Retina (tissue), 1 donor: ENCODE results near the gene IPPK.
"Not testable (repeated sequence)": the region's sequence is repeated elsewhere in the genome, so short reads cannot be mapped to it uniquely, and the experiment has no call there.

Experiments
- DNase-seq: peaks from one replicate; pipeline ENCODE4 v3.0.0-alpha.2; 2016

The IPPK gene

GRCh38 chr9:92612816-92613215 lies 57.1 kb downstream of the IPPK start:
- DNase-seq, result no peak

DNA sequence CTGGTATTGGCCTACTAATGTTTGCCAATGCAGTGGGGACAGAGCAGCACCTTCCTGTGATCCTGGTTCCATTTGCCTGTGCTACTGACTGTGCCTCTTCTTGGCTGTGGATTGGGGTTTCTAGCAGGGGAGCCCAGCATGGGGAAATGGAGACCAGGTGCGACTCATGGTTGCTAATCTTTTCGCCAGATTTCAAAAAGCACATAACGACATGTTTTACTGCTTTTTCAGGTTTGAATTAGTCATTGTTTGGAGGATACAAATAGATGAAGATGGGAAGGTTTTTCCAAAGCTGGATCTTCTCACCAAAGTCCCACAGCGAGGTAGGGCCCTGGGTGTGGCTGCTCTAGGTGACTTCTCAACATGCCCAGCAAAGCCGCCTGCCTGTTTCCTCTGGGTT lies 57.6 kb downstream of the IPPK start:
- DNase-seq, result no peak

DNA sequence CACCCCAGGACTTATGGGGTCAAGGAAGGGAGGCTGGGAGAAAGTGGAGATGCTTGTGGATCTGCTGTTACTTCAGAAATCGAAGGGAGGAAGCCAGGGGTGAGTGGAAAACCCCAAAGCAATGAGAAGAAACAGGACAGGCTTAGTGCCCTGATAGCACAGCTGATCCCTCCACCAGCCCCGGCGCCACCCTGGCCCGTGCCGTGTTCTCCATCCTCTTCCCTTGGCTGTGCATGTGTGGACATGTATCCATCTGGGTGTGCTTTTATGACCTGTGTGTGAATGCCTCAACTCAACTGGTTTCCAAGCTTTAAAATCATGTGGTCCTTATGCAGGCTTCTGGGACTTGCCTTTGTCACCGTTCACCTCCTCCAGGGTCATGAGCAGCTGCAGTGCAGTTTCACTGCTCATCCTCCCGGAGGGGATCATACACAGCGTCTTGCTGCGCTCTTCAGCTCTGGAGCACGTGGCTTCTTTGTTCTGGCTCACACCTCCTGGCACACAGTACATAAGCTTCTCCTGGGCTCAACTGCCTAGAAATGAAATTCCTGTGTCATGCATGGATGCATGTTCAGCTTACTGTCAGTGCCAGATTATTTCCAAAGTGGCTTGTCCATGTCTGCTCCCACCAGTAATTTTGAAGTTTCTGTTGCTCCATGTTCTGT lies 58.2 kb downstream of the IPPK start:
- DNase-seq, result no peak

GRCh38 chr9:92610470-92611420 lies 59.2 kb downstream of the IPPK start:
- no peak for DNase-seq

DNA sequence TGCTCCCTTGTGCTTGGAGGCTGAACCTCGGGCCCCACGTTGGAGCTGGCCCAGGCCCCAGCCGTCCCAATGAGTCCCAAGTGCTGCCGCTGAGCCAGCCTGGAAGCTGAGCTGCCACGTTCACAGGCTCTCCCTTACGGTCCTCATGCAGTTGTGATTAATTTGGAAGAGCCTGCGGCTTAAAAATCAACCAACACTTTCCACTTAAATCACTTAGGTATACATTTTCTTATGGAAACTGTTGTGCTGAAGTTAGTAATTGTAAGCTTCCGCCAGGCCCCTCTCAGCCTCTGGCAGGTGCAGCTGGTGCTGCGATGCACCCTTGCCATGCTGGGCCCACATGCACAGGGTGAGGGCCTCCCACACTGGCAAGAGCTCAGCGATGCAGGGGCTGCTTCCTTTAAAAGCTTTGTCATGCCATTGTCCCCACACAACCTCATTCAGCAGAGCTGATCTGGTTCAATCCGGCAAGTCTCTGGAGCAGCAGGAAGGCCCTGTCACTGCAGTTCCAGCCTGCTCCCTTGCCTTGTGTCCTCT lies 61.0 kb downstream of the IPPK start:
- DNase-seq, result no peak

- no peak for DNase-seq
Measured at GRCh38 chr9:92608241-92608908, 61.6 kb downstream of the IPPK start.

DNA sequence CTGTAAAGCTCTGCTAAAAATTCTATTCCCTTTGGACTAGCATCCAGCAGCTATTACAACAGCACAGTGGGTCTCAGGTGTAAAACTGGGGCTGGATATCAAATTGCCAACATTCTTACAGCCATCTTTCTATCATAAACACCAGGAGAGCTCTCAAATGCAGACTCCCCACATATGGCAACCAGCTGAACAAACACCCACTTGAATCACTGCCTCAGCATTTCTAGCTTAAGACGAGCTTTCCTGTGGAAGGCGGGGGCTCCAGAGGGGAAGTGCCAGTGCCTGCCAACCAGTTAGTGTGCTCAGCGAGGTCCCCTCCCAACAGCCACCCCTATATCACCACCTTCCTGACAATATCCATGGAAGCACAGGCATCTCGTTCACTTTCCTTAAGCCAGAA lies 62.2 kb downstream of the IPPK start:
- no peak for DNase-seq

DNA sequence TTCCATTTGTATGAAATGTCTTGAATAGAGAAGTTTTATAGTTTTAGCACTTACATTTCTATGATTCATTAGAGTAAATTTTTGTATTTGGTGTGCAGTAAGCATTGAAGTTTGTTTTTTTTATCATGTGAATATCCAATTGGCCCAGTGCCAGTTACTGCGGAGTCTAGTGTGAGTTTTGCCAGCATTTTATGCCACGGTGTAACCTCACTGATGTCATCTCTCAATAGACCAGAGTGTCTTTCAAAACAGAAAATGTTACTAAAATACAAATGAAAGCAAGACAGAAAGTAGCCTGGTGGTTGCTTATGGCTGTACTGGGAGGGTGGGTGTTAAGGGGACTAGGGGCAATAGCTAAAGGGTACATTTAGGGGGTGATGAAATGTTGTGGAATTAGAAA lies 62.8 kb downstream of the IPPK start:
- no peak for DNase-seq

DNA sequence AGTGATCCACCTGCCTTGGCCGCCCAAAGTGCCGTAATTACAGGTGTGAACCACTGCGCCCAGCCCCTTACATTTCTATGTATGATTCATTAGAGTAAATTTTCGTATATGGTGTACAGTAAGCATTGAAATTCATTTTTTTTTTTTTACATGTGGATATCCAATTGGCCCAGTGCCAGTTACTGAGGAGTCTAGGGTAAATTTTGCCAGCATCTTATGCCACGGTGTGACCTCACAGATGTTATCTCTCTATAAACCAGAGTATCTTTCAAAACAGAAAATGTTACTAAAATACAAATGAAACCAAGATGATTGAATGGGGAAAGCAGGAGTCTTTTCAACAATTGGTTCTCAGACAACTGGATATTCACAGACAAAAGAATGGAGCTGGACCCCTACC lies 64.7 kb downstream of the IPPK start:
- no peak for DNase-seq

DNA sequence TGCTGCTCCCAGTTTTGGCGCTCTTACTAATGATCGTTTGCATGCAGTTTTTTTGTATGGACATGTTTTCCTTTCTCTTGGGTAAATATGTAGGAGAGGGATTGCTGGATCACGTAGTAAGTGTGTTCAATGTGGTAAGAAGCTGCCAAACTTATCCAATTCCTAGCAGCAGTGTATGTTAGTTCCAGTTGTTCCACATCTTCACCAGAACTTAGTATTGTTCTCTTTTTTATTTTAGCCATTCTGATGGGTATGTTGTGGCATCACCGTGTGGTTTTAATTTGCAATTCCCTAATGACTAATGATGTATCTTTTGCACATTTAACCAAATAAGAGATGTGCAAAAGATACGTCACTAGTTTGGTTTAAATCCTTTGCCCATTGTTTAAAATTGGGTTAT lies 65.9 kb downstream of the IPPK start:
- DNase-seq, result no peak

DNA sequence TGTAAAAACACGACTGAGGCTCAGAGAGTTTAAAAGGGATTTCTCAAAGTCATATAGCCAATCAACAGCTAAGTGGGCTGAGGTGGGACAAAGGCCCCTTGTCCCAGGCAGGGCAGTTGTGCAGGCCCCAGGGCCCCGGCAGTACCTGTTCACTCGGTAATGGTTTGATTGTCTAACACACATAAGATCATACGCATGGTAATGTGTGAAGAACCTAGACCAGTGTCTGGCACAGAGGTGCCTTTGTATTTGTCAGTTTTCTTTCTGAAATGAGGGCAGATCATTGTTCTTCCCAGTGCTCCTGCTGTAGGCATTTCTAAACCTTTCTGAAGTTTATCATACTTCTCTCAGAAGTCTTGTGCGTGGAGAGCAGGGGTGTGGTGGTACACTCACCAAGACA lies 66.8 kb downstream of the IPPK start:
- DNase-seq, result no peak

DNA sequence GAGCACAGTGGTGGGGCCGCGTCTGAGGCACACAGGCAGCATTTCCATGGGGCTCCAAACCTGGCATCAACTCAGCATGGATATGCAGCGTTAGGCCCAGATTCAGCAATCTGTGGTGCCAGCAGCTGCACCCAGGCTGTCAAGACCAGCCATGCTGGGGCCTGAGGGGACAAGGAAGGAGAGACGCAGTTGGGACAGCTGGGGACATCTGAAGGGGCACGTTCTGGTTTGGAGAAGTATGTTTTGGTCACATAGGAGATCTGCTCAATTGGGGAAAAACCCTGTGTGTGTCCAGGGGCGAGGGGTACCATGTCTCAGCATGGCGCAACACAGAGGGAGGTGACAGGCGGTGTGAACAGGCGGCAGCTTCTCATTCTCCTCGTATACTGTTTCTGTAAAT lies 67.5 kb downstream of the IPPK start:
- no peak for DNase-seq

GRCh38 chr9:92601451-92601850 lies 68.5 kb downstream of the IPPK start:
- no peak for DNase-seq

GRCh38 chr9:92600462-92601261 lies 69.3 kb downstream of the IPPK start:
- DNase-seq, result no peak

GRCh38 chr9:92599938-92600461 lies 69.9 kb downstream of the IPPK start:
- DNase-seq, result no peak

DNA sequence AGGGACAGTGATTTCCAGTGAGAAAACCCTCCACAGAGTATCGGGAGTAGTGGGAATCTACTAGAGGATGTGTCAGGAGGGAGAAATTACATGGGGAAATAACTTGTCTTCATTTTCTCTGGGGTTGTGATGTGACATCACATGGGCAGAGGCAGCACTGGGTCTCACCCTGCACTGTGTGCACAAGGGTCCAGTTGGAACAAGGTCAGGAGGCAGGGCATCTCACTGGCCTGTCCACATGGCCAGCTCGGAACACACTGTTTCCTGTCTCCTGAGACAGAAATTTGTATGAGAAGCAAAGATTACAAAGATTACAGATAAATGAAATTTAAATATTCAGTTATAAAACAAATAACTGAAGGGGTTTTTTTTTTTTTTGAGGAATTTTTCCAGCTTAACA lies 71.5 kb downstream of the IPPK start:
- no peak for DNase-seq

- no peak for DNase-seq
Measured at GRCh38 chr9:92595930-92596329, 74.0 kb downstream of the IPPK start.

DNA sequence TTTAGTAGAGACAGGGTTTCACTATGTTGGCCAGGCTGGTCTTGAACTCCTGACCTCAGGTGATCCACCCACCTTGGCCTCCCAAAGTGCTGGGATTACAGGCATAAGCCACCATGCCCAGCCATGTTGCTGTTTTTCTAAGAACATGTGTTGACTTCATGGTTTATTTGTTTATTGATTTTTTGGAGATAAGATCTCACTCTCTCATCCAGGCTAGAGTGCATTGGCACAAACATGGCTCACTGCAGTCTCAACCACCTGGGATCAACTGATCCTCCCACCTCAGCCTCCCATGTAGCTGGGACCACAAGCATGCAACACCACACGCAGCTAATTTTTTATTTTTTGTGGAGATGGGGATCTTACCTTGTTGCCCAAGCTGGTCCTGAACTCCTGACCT lies 74.9 kb downstream of the IPPK start:
- not testable (repeated sequence) for DNase-seq

DNA sequence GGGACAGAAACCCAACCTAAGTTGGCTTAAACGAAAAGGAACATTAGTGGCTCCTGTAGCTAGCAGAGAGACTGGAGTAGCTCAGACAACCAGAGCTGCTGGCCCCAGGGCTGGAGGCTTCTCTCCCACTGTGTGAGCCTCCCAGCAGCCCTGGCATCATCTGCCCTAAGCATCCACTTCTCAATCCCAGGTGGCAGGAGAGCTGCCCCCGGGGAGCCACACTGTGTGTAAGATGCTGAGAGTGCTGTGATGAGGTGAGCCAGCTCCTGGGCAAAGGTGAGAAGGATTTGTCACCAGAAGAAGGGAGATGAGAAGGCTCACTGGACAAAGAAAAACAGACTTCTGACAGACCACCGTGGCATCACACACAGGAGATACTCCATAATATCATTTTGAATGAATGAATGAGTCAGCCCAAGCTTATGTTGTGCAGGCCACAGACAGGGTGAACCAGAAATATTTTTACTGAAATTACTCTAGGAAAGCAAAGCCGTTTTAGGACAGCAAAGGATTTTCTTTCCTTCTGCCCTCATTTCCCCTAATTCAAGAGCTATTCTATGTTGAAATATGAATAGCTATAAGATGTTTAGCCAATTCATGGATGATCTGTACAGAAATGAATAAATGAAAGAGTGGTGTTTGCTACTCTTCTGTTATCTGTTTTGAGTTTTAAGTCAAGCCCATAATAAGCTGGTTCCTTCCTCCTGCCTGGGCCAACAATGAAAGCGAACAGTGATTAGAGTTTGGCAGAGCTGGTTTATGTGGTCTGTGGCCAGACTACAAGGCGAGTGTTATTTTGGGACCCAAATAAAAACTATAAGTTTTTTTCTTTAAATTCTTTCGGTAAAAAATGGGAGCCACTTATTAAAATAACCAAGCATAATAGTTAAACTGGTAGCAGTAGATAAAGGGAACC lies 76.7 kb downstream of the IPPK start:
- DNase-seq, result no peak

GRCh38 chr9:92592537-92592936 lies 77.4 kb downstream of the IPPK start:
- DNase-seq, result no peak

GRCh38 chr9:92590377-92590776 lies 79.6 kb downstream of the IPPK start:
- DNase-seq, result no peak
